ENCODE data around the gene RAD9B. TPM values are rescaled to one million over a fixed set of nuclear protein-coding genes. Genes with fewer than 3 reads are reported as not detected.

Gene RAD9B
- total and polyA plus RNA-seq, 2 of the 13 experiments (the other 11 are each of a cell fraction or from before 2014, with no cell fraction given) = 0.05 to 0.38 TPM

GRCh38 chr12:110468214-110469048 lies 33.7 kb upstream of the RAD9B start, which contains the start of the genes FAM216A and GPN3 (continued):
- TF ChIP-seq, protein P1, sequence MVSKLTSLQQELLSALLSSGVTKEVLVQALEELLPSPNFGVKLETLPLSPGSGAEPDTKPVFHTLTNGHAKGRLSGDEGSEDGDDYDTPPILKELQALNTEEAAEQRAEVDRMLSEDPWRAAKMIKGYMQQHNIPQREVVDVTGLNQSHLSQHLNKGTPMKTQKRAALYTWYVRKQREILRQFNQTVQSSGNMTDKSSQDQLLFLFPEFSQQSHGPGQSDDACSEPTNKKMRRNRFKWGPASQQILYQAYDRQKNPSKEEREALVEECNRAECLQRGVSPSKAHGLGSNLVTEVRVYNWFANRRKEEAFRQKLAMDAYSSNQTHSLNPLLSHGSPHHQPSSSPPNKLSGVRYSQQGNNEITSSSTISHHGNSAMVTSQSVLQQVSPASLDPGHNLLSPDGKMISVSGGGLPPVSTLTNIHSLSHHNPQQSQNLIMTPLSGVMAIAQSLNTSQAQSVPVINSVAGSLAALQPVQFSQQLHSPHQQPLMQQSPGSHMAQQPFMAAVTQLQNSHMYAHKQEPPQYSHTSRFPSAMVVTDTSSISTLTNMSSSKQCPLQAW (CRISPR knock-in tag; IDR thresholded peaks at IDR 0.05) = peak; percentile 86
- peak; percentile 73; the same call in 1 of the 2 replicates for TF ChIP-seq SALL1 (CRISPR knock-in tag; IDR thresholded peaks at IDR 0.05)
- no peak for TF ChIP-seq ZNF891 (CRISPR knock-in tag; IDR thresholded peaks at IDR 0.05)
- TF ChIP-seq, protein P2, sequence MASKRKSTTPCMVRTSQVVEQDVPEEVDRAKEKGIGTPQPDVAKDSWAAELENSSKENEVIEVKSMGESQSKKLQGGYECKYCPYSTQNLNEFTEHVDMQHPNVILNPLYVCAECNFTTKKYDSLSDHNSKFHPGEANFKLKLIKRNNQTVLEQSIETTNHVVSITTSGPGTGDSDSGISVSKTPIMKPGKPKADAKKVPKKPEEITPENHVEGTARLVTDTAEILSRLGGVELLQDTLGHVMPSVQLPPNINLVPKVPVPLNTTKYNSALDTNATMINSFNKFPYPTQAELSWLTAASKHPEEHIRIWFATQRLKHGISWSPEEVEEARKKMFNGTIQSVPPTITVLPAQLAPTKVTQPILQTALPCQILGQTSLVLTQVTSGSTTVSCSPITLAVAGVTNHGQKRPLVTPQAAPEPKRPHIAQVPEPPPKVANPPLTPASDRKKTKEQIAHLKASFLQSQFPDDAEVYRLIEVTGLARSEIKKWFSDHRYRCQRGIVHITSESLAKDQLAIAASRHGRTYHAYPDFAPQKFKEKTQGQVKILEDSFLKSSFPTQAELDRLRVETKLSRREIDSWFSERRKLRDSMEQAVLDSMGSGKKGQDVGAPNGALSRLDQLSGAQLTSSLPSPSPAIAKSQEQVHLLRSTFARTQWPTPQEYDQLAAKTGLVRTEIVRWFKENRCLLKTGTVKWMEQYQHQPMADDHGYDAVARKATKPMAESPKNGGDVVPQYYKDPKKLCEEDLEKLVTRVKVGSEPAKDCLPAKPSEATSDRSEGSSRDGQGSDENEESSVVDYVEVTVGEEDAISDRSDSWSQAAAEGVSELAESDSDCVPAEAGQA (IDR thresholded peaks at IDR 0.05; ENCODE audit: low read depth) = peak; percentile 32; the same call in 1 of the 2 replicates
- TF ChIP-seq, protein P2 (CRISPR knock-in tag; IDR thresholded peaks at IDR 0.05; ENCODE audit: borderline replicate concordance) = peak; percentile 26; the same call in 1 of the 2 replicates
- TF ChIP-seq MATR3 (CRISPR knock-in tag; IDR thresholded peaks at IDR 0.05) = no peak
- no peak for TF ChIP-seq JUN (CRISPR knock-in tag; IDR thresholded peaks at IDR 0.05)
- TF ChIP-seq TGIF2 (CRISPR knock-in tag; IDR thresholded peaks at IDR 0.05) = peak; percentile 57
- TF ChIP-seq ZNF83 (CRISPR knock-in tag; IDR thresholded peaks at IDR 0.05; ENCODE audit: borderline replicate concordance) = no peak
- TF ChIP-seq TFDP1 (CRISPR knock-in tag; IDR thresholded peaks at IDR 0.05; ENCODE audit: borderline replicate concordance) = peak; percentile 92
- no peak for TF ChIP-seq SRSF4 (IDR thresholded peaks at IDR 0.05; ENCODE audit: low read depth, low read length, poor library complexity, severe bottlenecking)
- TF ChIP-seq STAT6 (CRISPR knock-in tag; IDR thresholded peaks at IDR 0.05; ENCODE audit: borderline replicate concordance) = no peak; the same call in 1 of the 2 replicates

All from HepG2 (cell line).